NCI-H460 (cell line): ENCODE results near the gene PPP4R2. TPM values are rescaled to one million over a fixed set of nuclear protein-coding genes. Genes with fewer than 3 reads are reported as not detected.

Experiments used
- DNase-seq: peaks from one replicate; pipeline ENCODE4 v3.0.0-alpha.2; 2016; ENCODE audit warnings: low read depth; ENCODE audit errors: extremely low read depth
- small RNA-seq, 2 experiments: library from RNA; depleted of rRNA; stranded (forward); fragments of <200 nt; gene quantifications; one replicate each; pipeline ENCODE3, GENCODE V24; 2014
- total RNA-seq: library from RNA; depleted of rRNA; stranded (reverse); fragments of >200 nt; shearing (Covaris generic); gene quantifications from 2 replicates; pipeline ENCODE4 v1.2.3, GENCODE V29; 2014; rRNA removed

PPP4R2 gene
- total RNA-seq, 1 experiment from 2014 or later = 45.4 TPM

GRCh38 chr3:73107215-73107614 is 110.6 kb downstream of the PPP4R2 start:
- no peak for DNase-seq

GRCh38 chr3:73107676-73108187 is 111.1 kb downstream of the PPP4R2 start:
- no peak for DNase-seq

- no peak for DNase-seq
Observed at GRCh38 chr3:73108750-73109149, 112.1 kb downstream of the PPP4R2 start.

- no peak for DNase-seq
Observed at GRCh38 chr3:73110530-73110929, 113.9 kb downstream of the PPP4R2 start.

GRCh38 chr3:73114711-73115110 is 118.1 kb downstream of the PPP4R2 start:
- DNase-seq = no peak

GRCh38 chr3:73115806-73116205 is 119.2 kb downstream of the PPP4R2 start:
- DNase-seq = no peak

Small RNA genes lying within 50 kb of the gene (small RNA-seq; reads per million reads assigned to genes)
- 2.2 reads per million in 2 experiments for gene RNU2-64P
- 0 reads per million in 2 experiments for gene RNU6-557P
- gene RNU7-19P = 0.02 to 0.65 reads per million in 2 experiments

Other genes with a start within 250 kb of the PPP4R2 start
- gene SHQ1, start 148.4 kb upstream of the PPP4R2 start, total RNA-seq = 10.4 and 11.6 TPM in 2 replicates
- 4.3 and 6.5 TPM in 2 replicates for gene GXYLT2, start 108.8 kb upstream of the PPP4R2 start, total RNA-seq
- 2.7 and 3.4 TPM in 2 replicates for gene EBLN2, start 64.8 kb downstream of the PPP4R2 start, total RNA-seq